Stimulated activated CD4-positive, alpha-beta T cell treated with anti-CD3 and anti-CD28 coated beads, TNF-alpha, amount 100 ng/mL, for 1 hour (primary cell): ENCODE measurements around the gene KIF3A.

Source experiments
- DNase-seq, 3 donors: peaks; one replicate each; pipeline ENCODE4 v3.0.0-alpha.2; 2020; ENCODE audit warnings: low read depth in 3 of 3, low spot score in 1 of 3

The KIF3A gene

GRCh38 chr5:132754111-132754510 is 16.8 kb upstream of the KIF3A start:
- DNase-seq: no peak

GRCh38 chr5:132753135-132753987 is 16.0 kb upstream of the KIF3A start:
- DNase-seq: no peak

GRCh38 chr5:132752581-132753125 is 15.3 kb upstream of the KIF3A start:
- DNase-seq: no peak

- DNase-seq: no peak
Observed at GRCh38 chr5:132751971-132752580, 14.7 kb upstream of the KIF3A start.

GRCh38 chr5:132751444-132751843 is 14.1 kb upstream of the KIF3A start:
- DNase-seq: no peak

- DNase-seq: no peak
Observed at GRCh38 chr5:132750471-132751230, 13.3 kb upstream of the KIF3A start.

GRCh38 chr5:132749506-132749905 is 12.2 kb upstream of the KIF3A start:
- DNase-seq: no peak

- no peak for DNase-seq
Observed at GRCh38 chr5:132748522-132749000, 11.2 kb upstream of the KIF3A start.

- peak in 2 of 3 donors; percentile 16 to 37 for DNase-seq
Observed at GRCh38 chr5:132747616-132748440, 10.5 kb upstream of the KIF3A start.

GRCh38 chr5:132746954-132747615 is 9.7 kb upstream of the KIF3A start, which contains the start of gene CCNI2:
Gene CCNI2 (plus strand): TSS chr5:132747426. CDS start chr5:132747496, 70 bp downstream.
- peak in 2 of 3 donors; percentile 46 to 58 for DNase-seq

- no peak for DNase-seq
Observed at GRCh38 chr5:132746592-132746953, 9.2 kb upstream of the KIF3A start.

GRCh38 chr5:132744659-132745058 is 7.3 kb upstream of the KIF3A start:
- no peak for DNase-seq

GRCh38 chr5:132742626-132743025 is 5.3 kb upstream of the KIF3A start:
- DNase-seq: no peak

GRCh38 chr5:132742158-132742557 is 4.8 kb upstream of the KIF3A start:
- DNase-seq: no peak

GRCh38 chr5:132739232-132739631 is 1.9 kb upstream of the KIF3A start:
- no peak for DNase-seq

GRCh38 chr5:132737982-132738681 is 786 bp upstream of the KIF3A start:
- DNase-seq: no peak

GRCh38 chr5:132734687-132735086 is 2.7 kb downstream of the KIF3A start:
- no peak for DNase-seq

- no peak for DNase-seq
Observed at GRCh38 chr5:132733499-132734148, 3.7 kb downstream of the KIF3A start.

GRCh38 chr5:132729896-132730295 is 7.5 kb downstream of the KIF3A start:
- DNase-seq: no peak
